ENCODE data around the gene F2RL2.

F2RL2 gene

GRCh38 chr5:76602094-76602726 lies 21.0 kb downstream of the F2RL2 start:
- no peak for DNase-seq (ENCODE audit: low read depth)
- TF ChIP-seq, protein P1, sequence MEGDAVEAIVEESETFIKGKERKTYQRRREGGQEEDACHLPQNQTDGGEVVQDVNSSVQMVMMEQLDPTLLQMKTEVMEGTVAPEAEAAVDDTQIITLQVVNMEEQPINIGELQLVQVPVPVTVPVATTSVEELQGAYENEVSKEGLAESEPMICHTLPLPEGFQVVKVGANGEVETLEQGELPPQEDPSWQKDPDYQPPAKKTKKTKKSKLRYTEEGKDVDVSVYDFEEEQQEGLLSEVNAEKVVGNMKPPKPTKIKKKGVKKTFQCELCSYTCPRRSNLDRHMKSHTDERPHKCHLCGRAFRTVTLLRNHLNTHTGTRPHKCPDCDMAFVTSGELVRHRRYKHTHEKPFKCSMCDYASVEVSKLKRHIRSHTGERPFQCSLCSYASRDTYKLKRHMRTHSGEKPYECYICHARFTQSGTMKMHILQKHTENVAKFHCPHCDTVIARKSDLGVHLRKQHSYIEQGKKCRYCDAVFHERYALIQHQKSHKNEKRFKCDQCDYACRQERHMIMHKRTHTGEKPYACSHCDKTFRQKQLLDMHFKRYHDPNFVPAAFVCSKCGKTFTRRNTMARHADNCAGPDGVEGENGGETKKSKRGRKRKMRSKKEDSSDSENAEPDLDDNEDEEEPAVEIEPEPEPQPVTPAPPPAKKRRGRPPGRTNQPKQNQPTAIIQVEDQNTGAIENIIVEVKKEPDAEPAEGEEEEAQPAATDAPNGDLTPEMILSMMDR (IDR thresholded peaks at IDR 0.05; ENCODE audit: insufficient read depth, low read depth, low read length, missing control alignments) = no peak
- H3K4me3 ChIP-seq (ENCODE audit: low read depth, low read length) = no peak overlapping the region

GRCh38 chr5:76601470-76601869 lies 21.7 kb downstream of the F2RL2 start:
- DNase-seq (ENCODE audit: low read depth) = peak; percentile 72
- H3K4me3 ChIP-seq (ENCODE audit: low read depth, low read length) = no peak overlapping the region
- TF ChIP-seq, protein P1 (IDR thresholded peaks at IDR 0.05; ENCODE audit: insufficient read depth, low read depth, low read length, missing control alignments) = peak; percentile 66

DNA sequence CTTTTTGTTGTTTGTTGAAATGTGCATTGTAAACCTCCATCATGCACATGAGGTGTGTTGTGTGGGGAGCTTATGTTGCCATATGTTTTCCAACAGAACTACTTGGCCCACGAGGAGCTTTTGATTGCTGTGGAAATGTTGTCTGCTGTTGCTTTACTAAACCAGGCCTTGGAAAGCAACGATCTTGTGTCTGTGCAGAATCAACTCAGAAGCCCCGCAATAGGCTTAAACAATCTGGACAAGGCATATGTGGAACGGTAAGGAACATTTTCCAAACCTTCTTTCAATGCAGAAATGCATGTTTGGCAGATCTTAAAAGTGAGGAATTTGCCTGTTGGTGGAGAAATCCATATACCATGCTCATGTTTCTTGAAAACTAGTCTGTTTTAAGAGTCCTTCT lies 22.5 kb downstream of the F2RL2 start:
- TF ChIP-seq, protein P1 (IDR thresholded peaks at IDR 0.05; ENCODE audit: insufficient read depth, low read depth, low read length, missing control alignments) = no peak
- H3K4me3 ChIP-seq (ENCODE audit: low read depth, low read length) = no peak overlapping the region
- DNase-seq (ENCODE audit: low read depth) = no peak

DNA sequence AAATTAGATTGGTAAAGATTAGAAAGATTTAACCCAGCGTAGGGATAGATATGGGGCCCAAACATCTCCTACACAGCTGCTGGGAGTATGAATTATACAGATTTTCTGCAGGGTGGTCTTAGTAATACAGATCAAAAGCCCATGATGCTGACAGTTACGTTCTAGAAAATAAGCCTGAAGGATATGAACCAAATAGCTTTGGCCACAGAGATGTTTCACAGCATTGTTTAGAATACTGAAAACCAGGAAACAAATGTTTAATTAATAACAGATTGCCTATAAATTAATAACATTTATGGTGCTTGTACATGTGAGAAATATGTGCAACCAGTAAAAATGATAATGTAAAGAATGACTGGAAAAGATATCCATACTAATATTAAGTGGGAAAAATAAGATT lies 24.7 kb downstream of the F2RL2 start:
- no peak for DNase-seq (ENCODE audit: low read depth)
- TF ChIP-seq, protein P1 (IDR thresholded peaks at IDR 0.05; ENCODE audit: insufficient read depth, low read depth, low read length, missing control alignments) = no peak
- H3K4me3 ChIP-seq (ENCODE audit: low read depth, low read length) = no peak overlapping the region

DNA sequence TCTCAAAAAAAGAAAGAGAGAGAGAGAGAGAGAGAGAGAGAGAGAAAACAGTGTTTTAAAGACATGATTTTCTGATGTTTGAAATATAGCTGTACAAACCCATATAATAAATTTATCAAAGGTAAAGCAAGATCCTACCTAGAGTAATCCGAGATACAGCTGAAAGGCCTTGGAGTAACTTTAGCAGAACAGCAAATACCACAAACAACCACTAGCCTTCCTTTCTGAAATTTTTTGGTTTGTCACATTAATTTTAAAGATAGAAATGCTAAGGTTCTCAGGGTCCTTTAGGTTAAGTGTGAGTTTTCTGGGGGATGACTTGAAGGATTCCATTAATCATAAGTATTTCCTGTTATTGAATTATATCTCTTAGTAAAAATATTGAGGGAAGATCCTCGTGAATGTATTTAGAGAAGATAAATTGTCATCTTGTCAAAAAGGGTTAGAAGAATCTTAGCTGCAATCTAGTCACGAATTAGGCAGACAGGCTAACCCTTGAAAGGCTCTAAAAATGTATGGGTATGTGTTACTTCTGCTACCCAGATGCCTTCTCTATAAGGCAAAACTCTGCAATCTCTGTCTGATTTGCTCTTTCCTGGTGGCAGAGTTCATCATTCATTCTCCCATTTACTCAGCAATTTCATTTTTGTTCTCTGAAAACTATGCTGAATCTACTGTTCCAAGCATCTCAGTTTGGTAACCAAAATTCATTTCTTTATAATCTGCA lies 27.3 kb downstream of the F2RL2 start:
- no peak for DNase-seq (ENCODE audit: low read depth)
- TF ChIP-seq, protein P1 (IDR thresholded peaks at IDR 0.05; ENCODE audit: insufficient read depth, low read depth, low read length, missing control alignments) = no peak

GRCh38 chr5:76594107-76594506 lies 29.1 kb downstream of the F2RL2 start:
- TF ChIP-seq, protein P1 (IDR thresholded peaks at IDR 0.05; ENCODE audit: insufficient read depth, low read depth, low read length, missing control alignments) = no peak
- H3K4me3 ChIP-seq (ENCODE audit: low read depth, low read length) = no peak overlapping the region
- DNase-seq (ENCODE audit: low read depth) = no peak

More for the DNA sequence above, 27.3 kb downstream of the F2RL2 start:
- no peak overlapping the region for H3K4me3 ChIP-seq (ENCODE audit: low read depth, low read length)

Measured in GM12865 (cell line).